ENCODE measurements around the gene ST6GAL1. TPM values are rescaled to one million over a fixed set of nuclear protein-coding genes. Genes with fewer than 3 reads are reported as not detected.

The ST6GAL1 gene
- total and polyA plus RNA-seq, 2 of the 13 experiments (the other 11 are each of a cell fraction or from before 2014, with no cell fraction given), result 79.9 to 164 TPM

DNA sequence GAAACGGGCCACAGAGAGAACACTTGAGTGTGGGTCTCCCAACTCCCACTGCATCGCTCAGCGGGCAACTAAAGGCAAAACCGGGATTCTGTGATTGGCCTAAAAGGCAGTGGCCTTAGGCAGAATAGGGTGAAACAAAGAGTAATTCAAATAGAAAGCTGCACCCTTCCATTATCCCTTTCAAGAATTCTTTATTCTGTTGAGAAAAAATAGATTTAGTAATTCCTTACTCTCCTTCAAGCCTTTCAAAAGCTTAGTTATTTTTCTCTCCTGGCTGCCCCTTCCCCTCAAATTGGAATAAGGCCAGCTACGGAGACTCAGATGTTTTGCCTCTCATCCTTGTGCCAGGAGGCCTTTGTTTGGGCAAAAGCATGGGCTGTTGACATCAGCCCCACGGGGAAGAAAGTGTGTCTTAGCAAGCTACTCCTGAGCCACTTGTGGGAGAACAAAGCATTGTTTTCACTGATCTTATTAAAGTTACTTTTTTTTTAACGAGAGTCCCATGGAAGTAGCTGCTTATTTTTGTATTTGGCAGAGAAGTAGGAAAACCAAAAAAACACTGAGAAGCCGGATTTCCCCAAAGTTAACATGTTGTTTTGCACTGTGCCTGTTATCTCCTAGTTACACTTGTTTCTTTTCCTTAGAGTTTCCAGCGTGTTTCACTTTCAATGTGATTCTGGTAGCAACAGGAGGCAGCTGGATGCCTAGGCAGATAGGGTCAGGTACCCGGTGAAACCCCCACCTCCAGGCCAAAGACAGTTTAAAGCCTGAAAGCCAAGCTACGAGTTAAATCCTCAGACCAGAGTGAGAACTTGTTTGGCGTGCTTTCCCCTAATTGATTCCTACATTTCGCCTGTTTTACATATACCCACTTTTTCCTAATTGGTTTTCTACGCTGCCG is 2.2 kb downstream of the ST6GAL1 start (continued):
- TF ChIP-seq, protein P1, sequence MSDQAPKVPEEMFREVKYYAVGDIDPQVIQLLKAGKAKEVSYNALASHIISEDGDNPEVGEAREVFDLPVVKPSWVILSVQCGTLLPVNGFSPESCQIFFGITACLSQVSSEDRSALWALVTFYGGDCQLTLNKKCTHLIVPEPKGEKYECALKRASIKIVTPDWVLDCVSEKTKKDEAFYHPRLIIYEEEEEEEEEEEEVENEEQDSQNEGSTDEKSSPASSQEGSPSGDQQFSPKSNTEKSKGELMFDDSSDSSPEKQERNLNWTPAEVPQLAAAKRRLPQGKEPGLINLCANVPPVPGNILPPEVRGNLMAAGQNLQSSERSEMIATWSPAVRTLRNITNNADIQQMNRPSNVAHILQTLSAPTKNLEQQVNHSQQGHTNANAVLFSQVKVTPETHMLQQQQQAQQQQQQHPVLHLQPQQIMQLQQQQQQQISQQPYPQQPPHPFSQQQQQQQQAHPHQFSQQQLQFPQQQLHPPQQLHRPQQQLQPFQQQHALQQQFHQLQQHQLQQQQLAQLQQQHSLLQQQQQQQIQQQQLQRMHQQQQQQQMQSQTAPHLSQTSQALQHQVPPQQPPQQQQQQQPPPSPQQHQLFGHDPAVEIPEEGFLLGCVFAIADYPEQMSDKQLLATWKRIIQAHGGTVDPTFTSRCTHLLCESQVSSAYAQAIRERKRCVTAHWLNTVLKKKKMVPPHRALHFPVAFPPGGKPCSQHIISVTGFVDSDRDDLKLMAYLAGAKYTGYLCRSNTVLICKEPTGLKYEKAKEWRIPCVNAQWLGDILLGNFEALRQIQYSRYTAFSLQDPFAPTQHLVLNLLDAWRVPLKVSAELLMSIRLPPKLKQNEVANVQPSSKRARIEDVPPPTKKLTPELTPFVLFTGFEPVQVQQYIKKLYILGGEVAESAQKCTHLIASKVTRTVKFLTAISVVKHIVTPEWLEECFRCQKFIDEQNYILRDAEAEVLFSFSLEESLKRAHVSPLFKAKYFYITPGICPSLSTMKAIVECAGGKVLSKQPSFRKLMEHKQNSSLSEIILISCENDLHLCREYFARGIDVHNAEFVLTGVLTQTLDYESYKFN (CRISPR knock-in tag; conservative IDR thresholded peaks at IDR 0.05), result 0 out of 2 replicates have a peak, but pooled peaks have one; percentile 1
- TF ChIP-seq, protein P2, sequence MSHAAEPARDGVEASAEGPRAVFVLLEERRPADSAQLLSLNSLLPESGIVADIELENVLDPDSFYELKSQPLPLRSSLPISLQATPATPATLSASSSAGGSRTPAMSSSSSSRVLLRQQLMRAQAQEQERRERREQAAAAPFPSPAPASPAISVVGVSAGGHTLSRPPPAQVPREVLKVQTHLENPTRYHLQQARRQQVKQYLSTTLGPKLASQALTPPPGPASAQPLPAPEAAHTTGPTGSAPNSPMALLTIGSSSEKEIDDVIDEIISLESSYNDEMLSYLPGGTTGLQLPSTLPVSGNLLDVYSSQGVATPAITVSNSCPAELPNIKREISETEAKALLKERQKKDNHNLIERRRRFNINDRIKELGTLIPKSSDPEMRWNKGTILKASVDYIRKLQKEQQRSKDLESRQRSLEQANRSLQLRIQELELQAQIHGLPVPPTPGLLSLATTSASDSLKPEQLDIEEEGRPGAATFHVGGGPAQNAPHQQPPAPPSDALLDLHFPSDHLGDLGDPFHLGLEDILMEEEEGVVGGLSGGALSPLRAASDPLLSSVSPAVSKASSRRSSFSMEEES (CRISPR knock-in tag; IDR thresholded peaks at IDR 0.05), result no peak
- TF ChIP-seq SMARCE1 (IDR thresholded peaks at IDR 0.05; ENCODE audit: borderline replicate concordance), result no peak
- TF ChIP-seq RORA (CRISPR knock-in tag; IDR thresholded peaks at IDR 0.05), result no peak
- TF ChIP-seq ZFX (CRISPR knock-in tag; IDR thresholded peaks at IDR 0.05; ENCODE audit: low read depth), result no peak
- TF ChIP-seq KMT2B (CRISPR knock-in tag; IDR thresholded peaks at IDR 0.05), result 0 out of 2 replicates have a peak, but pooled peaks have one; percentile 2

Measured in HepG2 (cell line).